ENCODE data around the gene SFRP2.

The SFRP2 gene

GRCh38 chr4:153788413-153789276, at the start of gene SFRP2:
Gene SFRP2 (minus strand): TSS chr4:153789083. CDS start chr4:153788835, 248 bp downstream.
- DNase-seq: peak; percentile 9

GRCh38 chr4:153838564-153838963, 49.7 kb upstream of the SFRP2 start:
- DNase-seq: no peak

GRCh38 chr4:153834901-153835300, 46.0 kb upstream of the SFRP2 start:
- DNase-seq: no peak

GRCh38 chr4:153832720-153833287, 43.9 kb upstream of the SFRP2 start:
- DNase-seq: no peak

GRCh38 chr4:153832054-153832453, 43.2 kb upstream of the SFRP2 start:
- no peak for DNase-seq

- no peak for DNase-seq
Measured at GRCh38 chr4:153831245-153831644, 42.4 kb upstream of the SFRP2 start.

GRCh38 chr4:153825691-153826090, 36.8 kb upstream of the SFRP2 start:
- no peak for DNase-seq

- DNase-seq: no peak
Measured at GRCh38 chr4:153825126-153825525, 36.2 kb upstream of the SFRP2 start.

GRCh38 chr4:153824501-153824900, 35.6 kb upstream of the SFRP2 start:
- no peak for DNase-seq

- no peak for DNase-seq
Measured at GRCh38 chr4:153823483-153823882, 34.6 kb upstream of the SFRP2 start.

GRCh38 chr4:153822316-153822715, 33.4 kb upstream of the SFRP2 start:
- DNase-seq: no peak

- no peak for DNase-seq
Measured at GRCh38 chr4:153817466-153817865, 28.6 kb upstream of the SFRP2 start.

GRCh38 chr4:153816542-153816941, 27.7 kb upstream of the SFRP2 start:
- no peak for DNase-seq

- no peak for DNase-seq
Measured at GRCh38 chr4:153814789-153815188, 25.9 kb upstream of the SFRP2 start.

GRCh38 chr4:153809916-153810810, 21.3 kb upstream of the SFRP2 start:
- no peak for DNase-seq

GRCh38 chr4:153809307-153809706, 20.4 kb upstream of the SFRP2 start:
- DNase-seq: no peak

- DNase-seq: no peak
Measured at GRCh38 chr4:153808175-153808574, 19.3 kb upstream of the SFRP2 start.

- DNase-seq: no peak
Measured at GRCh38 chr4:153806073-153806472, 17.2 kb upstream of the SFRP2 start.

- no peak for DNase-seq
Measured at GRCh38 chr4:153804722-153805121, 15.8 kb upstream of the SFRP2 start.

GRCh38 chr4:153799694-153800074, 10.8 kb upstream of the SFRP2 start:
- DNase-seq: no peak

- DNase-seq: no peak
Measured at GRCh38 chr4:153798901-153799693, 10.2 kb upstream of the SFRP2 start.

- no peak for DNase-seq
Measured at GRCh38 chr4:153798420-153798819, 9.5 kb upstream of the SFRP2 start.

- DNase-seq: no peak
Measured at GRCh38 chr4:153794006-153794405, 5.1 kb upstream of the SFRP2 start.
